Suprapubic skin (tissue), 4 donors: ENCODE measurements around the gene MS4A15. TPM values are rescaled to one million over a fixed set of nuclear protein-coding genes. Genes with fewer than 3 reads are reported as not detected.

Experiments used
- DNase-seq, 2 donors: peaks; one replicate each; pipeline ENCODE4 v3.0.0-alpha.2; 2019; ENCODE audit warnings: low spot score in 2 of 2
- H3K27ac ChIP-seq: fragments of 200-600 bp; sonication (generic); one replicate; pipeline ENCODE4 v1.5.1; 2019
- H3K27me3 ChIP-seq: fragments of 200-600 bp; sonication (generic); one replicate; pipeline ENCODE4 v1.5.1; 2019
- H3K36me3 ChIP-seq: fragments of 200-600 bp; sonication (generic); one replicate; pipeline ENCODE4 v1.5.1; 2019
- H3K4me1 ChIP-seq: fragments of 200-600 bp; sonication (generic); one replicate; pipeline ENCODE4 v1.5.1; 2019
- H3K4me3 ChIP-seq: fragments of 200-600 bp; sonication (generic); one replicate; pipeline ENCODE4 v1.5.1; 2019; ENCODE audit warnings: mild to moderate bottlenecking
- H3K9me3 ChIP-seq: fragments of 200-600 bp; sonication (generic); one replicate; pipeline ENCODE4 v1.5.1; 2019
- EP300 ChIP-seq: sonication (generic); formaldehyde crosslinking; IDR thresholded peaks from one replicate; pipeline ENCODE4 v1.6.1; 2017; ENCODE audit warnings: antibody characterized with exemption
- POLR2A ChIP-seq, 2 donors: fragments of 450-650 bp; IDR thresholded peaks; one replicate each; pipeline ENCODE4 v1.6.1; 2017; ENCODE audit warnings: antibody characterized with exemption in 2 of 2, mild to moderate bottlenecking in 2 of 2, moderate library complexity in 2 of 2
- POLR2AphosphoS5 ChIP-seq, 3 donors: sonication (generic); formaldehyde crosslinking; IDR thresholded peaks; one replicate each; pipeline ENCODE4 v1.6.1; 2017; ENCODE audit warnings: antibody characterized with exemption in 3 of 3
- WGBS: methylation state at CpG from one replicate; pipeline ENCODE4 v1.1.5; 2018; 5-methylcytosine and 5-hydroxymethylcytosine counted together
- total RNA-seq, 4 donors: library from RNA; depleted of rRNA; stranded (reverse); fragments of >200 nt; gene quantifications; one replicate each; pipeline ENCODE4 v1.1.0, GENCODE V29; 2016
- TF ChIP-seq, protein P1 (sequence below), 2 donors: fragments of 200-600 bp in 1 of 2; fragments of 450-650 bp in 1 of 2; sonication (generic) in 1 of 2; IDR thresholded peaks; one replicate each; pipeline ENCODE4 v1.5.1; 2016 to 2019; ENCODE audit warnings: antibody characterized with exemption in 2 of 2, mild to moderate bottlenecking in 1 of 2, moderate library complexity in 1 of 2

MS4A15 gene
- total RNA-seq, 4 donors from 2014 or later: not detected

DNA sequence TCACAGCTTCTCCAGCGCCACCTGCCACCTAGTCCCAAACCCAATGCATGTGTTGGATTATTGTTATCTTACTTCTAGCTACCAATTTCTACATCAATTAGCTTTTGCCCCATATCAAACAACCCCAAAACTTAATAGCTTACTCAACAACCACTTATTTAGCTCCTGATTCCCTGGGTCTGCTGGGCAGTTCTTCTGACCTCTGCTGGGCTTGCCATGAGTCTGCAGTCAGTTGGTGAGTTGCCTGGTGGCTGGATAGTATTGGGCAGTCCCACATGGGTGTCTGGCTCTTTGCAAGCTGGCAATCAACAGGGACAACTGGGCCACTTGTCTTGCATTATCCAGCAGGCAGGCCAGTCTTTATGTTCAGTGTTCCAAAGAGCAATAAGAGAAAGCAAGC is 13.6 kb upstream of the MS4A15 start:
- H3K27ac ChIP-seq: no peak overlapping the region
- peaks cover 8% of the 10 kb centered on the region for H3K27me3 ChIP-seq
- 80% methylated on average over 1 of the region's 1 CpG for WGBS
- TF ChIP-seq, protein P1, sequence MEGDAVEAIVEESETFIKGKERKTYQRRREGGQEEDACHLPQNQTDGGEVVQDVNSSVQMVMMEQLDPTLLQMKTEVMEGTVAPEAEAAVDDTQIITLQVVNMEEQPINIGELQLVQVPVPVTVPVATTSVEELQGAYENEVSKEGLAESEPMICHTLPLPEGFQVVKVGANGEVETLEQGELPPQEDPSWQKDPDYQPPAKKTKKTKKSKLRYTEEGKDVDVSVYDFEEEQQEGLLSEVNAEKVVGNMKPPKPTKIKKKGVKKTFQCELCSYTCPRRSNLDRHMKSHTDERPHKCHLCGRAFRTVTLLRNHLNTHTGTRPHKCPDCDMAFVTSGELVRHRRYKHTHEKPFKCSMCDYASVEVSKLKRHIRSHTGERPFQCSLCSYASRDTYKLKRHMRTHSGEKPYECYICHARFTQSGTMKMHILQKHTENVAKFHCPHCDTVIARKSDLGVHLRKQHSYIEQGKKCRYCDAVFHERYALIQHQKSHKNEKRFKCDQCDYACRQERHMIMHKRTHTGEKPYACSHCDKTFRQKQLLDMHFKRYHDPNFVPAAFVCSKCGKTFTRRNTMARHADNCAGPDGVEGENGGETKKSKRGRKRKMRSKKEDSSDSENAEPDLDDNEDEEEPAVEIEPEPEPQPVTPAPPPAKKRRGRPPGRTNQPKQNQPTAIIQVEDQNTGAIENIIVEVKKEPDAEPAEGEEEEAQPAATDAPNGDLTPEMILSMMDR (IDR thresholded peaks at IDR 0.05): no peak
- TF ChIP-seq EP300 (no peak), POLR2A (IDR thresholded peaks at IDR 0.05) (no peak), POLR2AphosphoS5 (IDR thresholded peaks at IDR 0.05) (no peak)
- DNase-seq: no peak
- H3K36me3 ChIP-seq: no peaks in the 10 kb centered on the region
- H3K4me3 ChIP-seq: no peak overlapping the region
- H3K4me1 ChIP-seq: no peaks in the 10 kb centered on the region
- no peaks in the 10 kb centered on the region for H3K9me3 ChIP-seq

- H3K27me3 ChIP-seq: peaks cover 11% of the 10 kb centered on the region
- 81% methylated on average over 5 of the region's 5 CpGs for WGBS
- H3K36me3 ChIP-seq: no peaks in the 10 kb centered on the region
- no peak overlapping the region for H3K27ac ChIP-seq
- DNase-seq: no peak
- H3K4me1 ChIP-seq: no peaks in the 10 kb centered on the region
- no peak overlapping the region for H3K4me3 ChIP-seq
- H3K9me3 ChIP-seq: no peaks in the 10 kb centered on the region
- TF ChIP-seq EP300: no peak
- TF ChIP-seq POLR2A (IDR thresholded peaks at IDR 0.05): no peak
These were observed 12.6 kb upstream of the MS4A15 start for GRCh38 chr11:60744114-60744513.

- 92% methylated on average over 14 of the region's 14 CpGs for WGBS
- peaks cover 28% of the 10 kb centered on the region for H3K27me3 ChIP-seq
- H3K4me1 ChIP-seq: no peaks in the 10 kb centered on the region
- DNase-seq: no peak
- H3K9me3 ChIP-seq: no peaks in the 10 kb centered on the region
- no peaks in the 10 kb centered on the region for H3K36me3 ChIP-seq
- TF ChIP-seq POLR2A (IDR thresholded peaks at IDR 0.05): no peak
- TF ChIP-seq POLR2AphosphoS5 (IDR thresholded peaks at IDR 0.05): no peak
- no peak for TF ChIP-seq EP300
- TF ChIP-seq, protein P1 (IDR thresholded peaks at IDR 0.05): no peak
- H3K27ac ChIP-seq: no peak overlapping the region
- H3K4me3 ChIP-seq: no peak overlapping the region
These were observed 9.3 kb upstream of the MS4A15 start for GRCh38 chr11:60747359-60747873.

GRCh38 chr11:60748225-60748624 is 8.4 kb upstream of the MS4A15 start:
- Histone ChIP-seq H3K27ac (no peak overlapping the region), H3K9me3 (no peaks in the 10 kb centered on the region), H3K4me1 (no peaks in the 10 kb centered on the region), H3K36me3 (no peaks in the 10 kb centered on the region), H3K4me3 (no peak overlapping the region), H3K27me3 (peaks cover 30% of the 10 kb centered on the region)
- WGBS: 83% methylated on average over 16 of the region's 17 CpGs
- TF ChIP-seq EP300 (no peak), POLR2A (IDR thresholded peaks at IDR 0.05) (no peak), POLR2AphosphoS5 (IDR thresholded peaks at IDR 0.05) (no peak)
- TF ChIP-seq, protein P1 (IDR thresholded peaks at IDR 0.05): no peak
- DNase-seq: no peak

- Histone ChIP-seq H3K9me3 (no peaks in the 10 kb centered on the region), H3K27ac (no peak overlapping the region), H3K27me3 (peaks cover 33% of the 10 kb centered on the region), H3K36me3 (no peaks in the 10 kb centered on the region), H3K4me1 (no peaks in the 10 kb centered on the region), H3K4me3 (no peak overlapping the region)
- DNase-seq: no peak
- TF ChIP-seq, protein P1 (IDR thresholded peaks at IDR 0.05): no peak
- no peak for TF ChIP-seq EP300
- no peak for TF ChIP-seq POLR2A (IDR thresholded peaks at IDR 0.05)
- TF ChIP-seq POLR2AphosphoS5 (IDR thresholded peaks at IDR 0.05): no peak
- WGBS: 72% methylated on average over 7 of the region's 8 CpGs
These were observed 7.8 kb upstream of the MS4A15 start for GRCh38 chr11:60748821-60749220.

DNA sequence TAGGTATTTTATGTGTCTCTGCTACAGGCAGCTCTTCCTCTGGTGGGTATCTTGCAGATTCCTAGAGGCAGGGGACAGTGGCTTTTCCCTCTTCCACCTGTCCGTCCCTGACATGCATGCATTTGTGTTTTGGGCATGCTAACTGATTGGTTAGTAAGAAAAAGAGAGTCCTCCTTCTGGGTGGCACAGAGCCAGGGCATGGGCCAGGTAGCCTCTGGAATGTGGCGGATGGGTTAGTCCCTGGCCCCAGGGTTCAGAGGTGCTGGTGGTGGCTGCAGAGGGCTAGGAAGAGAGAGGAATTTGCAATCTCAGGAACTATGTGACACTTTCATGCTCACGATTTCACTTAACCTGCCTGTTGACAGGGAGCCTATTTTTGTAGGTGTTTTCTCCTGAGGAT is 5.8 kb upstream of the MS4A15 start:
- no peak for DNase-seq
- no peak overlapping the region for H3K27ac ChIP-seq
- H3K9me3 ChIP-seq: no peaks in the 10 kb centered on the region
- H3K27me3 ChIP-seq: peaks cover 36% of the 10 kb centered on the region
- no peaks in the 10 kb centered on the region for H3K4me1 ChIP-seq
- TF ChIP-seq, protein P1 (IDR thresholded peaks at IDR 0.05): no peak
- TF ChIP-seq EP300 (no peak), POLR2AphosphoS5 (IDR thresholded peaks at IDR 0.05) (no peak), POLR2A (IDR thresholded peaks at IDR 0.05) (no peak)
- 48% methylated on average over 3 of the region's 3 CpGs for WGBS
- H3K4me3 ChIP-seq: no peak overlapping the region
- no peaks in the 10 kb centered on the region for H3K36me3 ChIP-seq
